Fibroblast of skin of left biceps (primary cell): ENCODE data around the gene PPP1R7.

ENCODE experiments used
- DNase-seq, 2 experiments: peaks; one replicate each; pipeline ENCODE4 v3.0.0-alpha.2; 2013; ENCODE audit warnings: low read depth in 2 of 2

The PPP1R7 gene

GRCh38 chr2:241121008-241121407 lies 29.3 kb upstream of the PPP1R7 start:
- no peak for DNase-seq

GRCh38 chr2:241122376-241123002 lies 27.8 kb upstream of the PPP1R7 start:
- DNase-seq = no peak

- no peak for DNase-seq
These were observed 26.3 kb upstream of the PPP1R7 start for GRCh38 chr2:241123816-241124536.

GRCh38 chr2:241125626-241126025 lies 24.6 kb upstream of the PPP1R7 start:
- DNase-seq = no peak

GRCh38 chr2:241126201-241126611 lies 24.1 kb upstream of the PPP1R7 start:
- DNase-seq = no peak

GRCh38 chr2:241126771-241127202 lies 23.5 kb upstream of the PPP1R7 start:
- DNase-seq = no peak

DNA sequence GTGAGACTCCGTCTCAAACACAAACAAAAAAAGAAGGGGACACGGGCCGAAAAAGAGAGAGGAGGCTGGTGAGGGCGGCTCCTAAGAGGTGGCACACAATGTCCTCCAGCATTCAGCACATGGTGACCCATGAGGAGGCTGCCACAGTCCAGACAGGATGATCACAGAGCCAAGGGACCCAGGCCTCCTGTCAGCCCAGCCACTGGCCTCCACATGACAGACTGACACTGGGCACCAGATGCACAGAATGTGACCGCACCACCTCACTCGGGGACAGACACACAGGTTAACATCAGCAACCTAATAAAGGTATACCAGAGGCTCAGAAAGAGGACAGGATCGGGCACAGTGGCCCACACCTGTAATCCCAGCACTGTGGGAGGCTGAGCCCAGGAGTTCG lies 22.0 kb upstream of the PPP1R7 start:
- DNase-seq = no peak

DNA sequence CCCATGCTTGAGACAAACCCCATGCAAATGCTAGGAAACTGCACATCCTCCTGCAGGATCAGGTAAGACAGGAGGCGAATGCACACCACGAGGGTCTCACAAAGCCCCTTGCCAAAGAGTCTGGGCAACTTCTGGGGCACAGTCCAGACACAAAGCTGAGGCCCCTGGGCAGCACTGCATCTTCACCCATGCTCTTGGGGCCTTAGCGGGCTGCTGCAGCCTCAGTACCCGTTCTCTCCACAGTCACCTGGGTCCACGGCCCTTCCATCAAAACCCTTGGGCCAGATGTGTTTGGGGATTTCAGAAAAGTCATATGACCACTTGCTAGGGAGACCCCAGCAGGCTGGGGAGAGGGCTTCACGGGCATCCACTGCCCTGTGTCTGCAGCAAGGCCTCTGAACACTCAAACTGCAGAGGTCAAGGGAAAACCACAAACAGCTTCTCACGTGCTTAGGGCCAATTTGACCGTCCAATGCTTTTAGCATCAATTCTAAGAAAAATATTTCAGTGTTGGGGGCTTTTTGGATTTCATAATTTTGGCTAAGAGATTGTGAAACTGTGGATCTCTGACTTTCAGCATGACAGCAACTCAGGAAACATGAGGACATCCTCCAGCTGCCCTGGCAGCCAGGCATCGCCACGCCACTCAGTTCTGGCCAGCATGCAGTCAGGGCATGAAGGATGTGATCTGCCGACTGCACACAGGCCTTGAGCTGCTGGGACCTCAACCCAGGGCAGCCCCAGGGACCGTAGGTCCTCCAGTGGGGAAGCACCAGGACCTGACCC lies 21.0 kb upstream of the PPP1R7 start:
- DNase-seq = no peak

GRCh38 chr2:241130316-241130715 lies 20.0 kb upstream of the PPP1R7 start:
- DNase-seq = no peak

- DNase-seq = no peak
These were observed 18.7 kb upstream of the PPP1R7 start for GRCh38 chr2:241131531-241131930.

DNA sequence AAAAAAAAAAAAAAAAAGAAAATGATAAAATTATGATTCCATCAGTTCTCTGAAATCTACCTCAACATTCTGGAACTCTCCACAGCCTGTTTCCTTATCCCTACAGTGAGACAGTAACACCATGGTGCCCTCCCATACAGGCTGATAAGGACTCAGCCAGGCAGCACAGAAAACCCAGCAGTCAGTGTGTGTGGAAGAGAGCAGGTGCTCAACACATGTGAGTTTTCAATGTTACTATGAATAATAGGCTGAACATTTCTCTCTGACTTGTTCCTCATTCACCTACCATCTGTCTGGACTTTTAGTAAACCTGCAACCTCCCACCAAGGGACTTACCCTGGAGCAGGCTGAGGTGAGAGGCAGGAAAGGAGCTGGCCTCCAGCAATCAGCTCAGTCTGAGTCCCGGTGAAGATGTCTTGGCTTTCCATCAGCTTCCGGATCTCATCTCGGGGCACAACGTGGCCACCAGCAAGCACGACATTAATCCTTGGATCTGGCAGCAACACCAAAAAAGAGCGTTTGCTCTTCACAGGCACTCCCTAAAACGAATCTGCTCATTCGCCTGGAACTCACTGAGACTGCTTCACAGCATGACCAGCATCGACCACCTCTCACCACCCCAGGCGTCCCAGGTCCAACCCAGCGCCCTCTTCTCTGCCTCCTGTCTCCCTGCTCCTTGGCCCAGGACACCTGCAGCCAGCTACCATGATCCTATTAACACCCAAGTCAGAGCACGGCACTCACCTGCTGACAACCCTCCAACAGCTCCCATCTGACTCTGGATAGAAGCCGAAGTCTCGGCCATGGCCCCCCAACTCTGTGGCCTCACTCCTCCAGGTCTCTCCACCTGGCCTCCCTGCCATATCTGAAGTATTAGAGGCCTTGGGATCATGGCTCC lies 17.5 kb upstream of the PPP1R7 start:
- DNase-seq = no peak

- DNase-seq = no peak
These were observed 16.8 kb upstream of the PPP1R7 start for GRCh38 chr2:241133436-241133820.

DNA sequence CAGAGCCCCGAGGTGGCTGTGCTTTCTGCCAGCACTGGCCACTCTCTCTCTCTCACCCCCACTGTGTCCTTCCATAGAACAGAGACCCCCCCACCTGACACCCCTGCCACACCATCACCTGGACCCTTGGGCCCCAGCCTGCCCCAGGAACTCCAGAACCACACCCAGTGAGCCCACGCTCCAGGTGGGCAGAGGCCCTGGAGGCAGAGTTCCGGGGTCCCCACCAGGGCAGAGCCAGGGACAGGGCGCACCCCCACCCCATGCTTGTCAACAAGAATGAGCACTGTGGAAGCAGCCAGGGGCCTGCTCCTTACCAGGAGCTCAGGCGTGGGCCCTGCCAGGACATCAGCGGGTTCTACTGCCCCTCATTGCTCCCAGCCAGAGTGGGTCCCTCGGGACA lies 15.6 kb upstream of the PPP1R7 start:
- DNase-seq = no peak

DNA sequence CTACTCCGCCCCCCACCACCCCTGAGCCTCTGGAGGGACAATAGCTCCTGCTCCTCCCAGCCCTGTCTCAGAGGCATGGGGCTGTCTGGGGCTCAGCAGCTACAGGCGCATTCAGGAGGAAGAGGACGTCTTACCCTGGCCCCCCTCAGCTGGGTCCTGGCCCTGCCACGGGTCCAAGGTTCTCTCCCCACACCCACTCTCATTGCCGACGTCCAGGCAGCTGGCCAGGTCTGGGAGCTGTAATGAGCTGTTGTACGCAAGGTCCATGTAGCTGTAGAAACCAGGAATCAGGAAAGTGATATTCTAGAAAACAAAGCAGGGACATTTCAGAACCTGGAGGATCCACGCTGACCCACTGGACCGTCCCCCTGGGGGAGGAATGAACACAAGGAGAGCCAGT lies 14.5 kb upstream of the PPP1R7 start:
- DNase-seq = no peak

GRCh38 chr2:241136191-241136590 lies 14.1 kb upstream of the PPP1R7 start:
- no peak for DNase-seq

GRCh38 chr2:241136661-241137260 lies 13.5 kb upstream of the PPP1R7 start:
- no peak for DNase-seq

DNA sequence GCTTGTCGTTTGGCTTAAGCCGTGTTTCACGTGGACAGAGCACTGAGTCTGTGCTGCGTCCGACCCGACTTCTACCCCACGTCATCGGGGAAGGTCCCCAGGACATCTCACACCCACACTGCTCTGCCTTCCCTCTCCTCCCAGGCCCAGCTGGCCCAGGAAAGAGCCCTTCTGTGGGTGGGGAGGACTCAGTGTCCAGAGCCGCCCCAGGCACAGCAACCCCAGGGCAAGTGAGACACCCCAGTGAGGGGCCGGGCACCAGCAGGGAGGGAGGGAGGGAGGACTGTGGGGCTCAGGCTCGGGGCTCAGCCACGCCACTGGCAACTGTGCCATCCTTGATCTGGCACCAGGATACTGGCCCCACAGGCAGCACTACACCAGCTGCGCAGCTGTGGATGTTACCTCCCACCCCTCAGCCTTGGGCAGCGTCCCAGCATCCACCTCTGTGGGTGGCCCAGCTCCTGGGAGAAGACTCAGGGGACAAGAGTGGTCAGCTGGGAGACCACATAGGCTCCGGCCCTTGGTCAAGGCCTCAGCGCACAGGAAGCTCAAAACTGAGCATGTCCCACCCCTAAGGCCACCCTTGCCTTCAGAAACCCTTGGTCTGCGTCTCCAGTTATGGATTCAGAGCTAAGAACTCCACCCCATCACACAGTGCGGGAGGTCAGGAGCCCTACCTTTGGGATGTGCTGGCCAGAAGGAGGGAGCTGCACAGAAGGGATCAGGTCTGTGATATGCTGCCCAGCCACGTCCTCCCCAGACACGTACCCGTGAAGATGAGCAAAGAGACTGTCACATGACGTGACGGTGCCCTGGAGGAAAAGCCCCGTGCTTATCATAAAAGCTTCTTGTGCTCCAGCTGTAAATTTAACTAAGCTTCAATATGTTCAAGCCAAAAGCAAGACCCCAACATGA lies 12.7 kb upstream of the PPP1R7 start:
- DNase-seq = no peak

DNA sequence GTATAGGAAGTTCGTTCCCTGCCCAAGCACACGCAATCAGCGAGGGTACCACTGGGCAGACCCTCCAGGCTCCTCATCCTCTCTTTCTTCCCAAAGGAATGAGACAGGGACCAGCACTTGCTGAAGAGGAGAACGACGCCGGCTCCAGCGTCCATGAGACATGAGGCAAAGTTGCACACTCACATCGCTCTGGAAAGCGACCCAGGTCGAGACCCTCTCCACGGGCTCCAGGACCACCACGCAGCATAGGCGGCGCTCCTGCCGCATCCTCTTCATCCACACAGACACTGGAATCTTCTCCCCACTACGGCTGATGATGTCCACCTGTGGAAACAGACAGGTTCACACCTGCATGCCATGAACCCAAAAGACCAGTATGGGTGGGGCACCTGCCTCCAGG lies 11.8 kb upstream of the PPP1R7 start:
- no peak for DNase-seq

- no peak for DNase-seq
These were observed 10.5 kb upstream of the PPP1R7 start for GRCh38 chr2:241139531-241140444.
